Placental pericyte (primary cell): ENCODE data around the gene WNK2. TPM values are rescaled to one million over a fixed set of nuclear protein-coding genes. Genes with fewer than 3 reads are reported as not detected.

ENCODE experiments used
- total RNA-seq: library from RNA; depleted of rRNA; stranded (reverse); fragments of >200 nt; gene quantifications from 2 replicates; pipeline ENCODE4 v1.2.3, GENCODE V29; 2012

Gene WNK2
- total RNA-seq = not detected in 2 replicates

DNA sequence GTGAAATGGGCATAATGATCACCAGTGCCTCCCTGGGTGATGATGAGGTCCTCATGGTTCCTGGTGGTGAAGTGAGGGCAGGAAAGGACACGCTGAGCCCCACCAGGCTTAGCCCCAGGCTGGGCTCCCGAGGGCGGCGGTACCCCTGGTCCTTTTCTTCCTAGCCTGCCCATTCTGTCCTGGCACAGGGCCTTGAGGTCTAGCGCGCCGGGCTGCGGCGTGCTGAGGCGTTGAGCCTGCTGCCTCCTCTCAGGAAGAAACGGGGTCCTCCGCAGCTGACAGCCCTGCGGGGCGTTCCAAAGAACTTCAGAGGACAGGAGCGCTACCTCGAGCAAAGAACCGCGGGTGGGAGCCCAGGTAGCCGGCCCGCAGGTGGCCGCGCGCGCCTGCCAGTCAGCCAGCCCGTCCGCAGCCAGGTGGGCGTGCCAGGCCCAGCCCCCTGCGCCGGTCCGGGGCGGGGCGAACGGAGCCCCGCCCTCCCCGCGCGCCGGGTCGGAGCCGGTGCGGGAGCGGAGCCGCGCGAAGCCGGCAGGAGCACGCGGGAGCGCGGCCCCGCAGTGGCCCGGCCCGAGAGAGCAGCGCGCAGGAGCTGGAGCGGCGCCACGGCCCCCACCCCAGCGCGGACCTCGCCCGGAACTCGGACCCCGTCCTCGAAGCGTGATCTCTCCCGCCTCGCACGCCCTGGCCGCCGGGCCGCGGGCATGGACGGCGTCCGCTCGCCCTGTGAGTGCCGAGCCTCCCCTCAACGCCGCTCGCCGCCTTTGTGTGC lies at the start of gene WNK2:
TSS of gene WNK2 (plus strand) at position 477 of the 769 bp plus-strand sequence. CDS start 791 bp downstream, outside the sequence.

Other genes starting within 250 kb of the WNK2 start
- gene FGD3, start 236.6 kb upstream of the WNK2 start, total RNA-seq = not detected in 2 replicates
- gene SUSD3, start 125.4 kb upstream of the WNK2 start, total RNA-seq = not detected in 2 replicates
- gene CARD19, start 87.9 kb upstream of the WNK2 start, total RNA-seq = 53.8 and 60.0 TPM in 2 replicates
- 42.4 and 72.4 TPM in 2 replicates for gene NINJ1, start 49.9 kb upstream of the WNK2 start, total RNA-seq